A549 (cell line): ENCODE measurements around the gene DPAGT1. TPM values are rescaled to one million over a fixed set of nuclear protein-coding genes. Genes with fewer than 3 reads are reported as not detected.

ENCODE experiments used
- ATAC-seq, 2 experiments: fragments of 200-7000 bp in 1 of 2; fragments of >200 bp in 1 of 2; cut with Nextera tagmentation in 1 of 2; cut with Tn5 transposase in 1 of 2; 3 replicates each; pipeline versions ENCODE4 v1.8.0 to v1.9.1; 2018 to 2020; ENCODE audit warnings: mild to moderate bottlenecking in 1 of 2, moderate library complexity in 1 of 2
- CTCF ChIA-PET: fragments of 300-600 bp; sonication (Branson Sonifier 250); formaldehyde crosslinking; extraction: SDS; loops from one replicate; lab custom pipeline; 2021; ENCODE audit warnings: antibody characterized with exemption, inconsistent platforms; lab: Yijun Ruan, JAX
- POLR2A ChIA-PET: fragments of 350-600 bp; formaldehyde crosslinking; extraction: SDS; loops from one replicate; lab custom pipeline; 2021; ENCODE audit warnings: antibody characterized with exemption, inconsistent platforms; lab: Yijun Ruan, JAX
- DNase-seq, 2 experiments: peaks; one replicate each; pipeline versions ENCODE4 v3.0.0 to v3.0.0-alpha.2; 2011 to 2016; ENCODE audit warnings: low read depth in 1 of 2, low spot score in 1 of 2
- FAIRE-seq: peaks from 2 replicates; lab custom pipeline; 2011; peaks lifted over from hg19 to GRCh38; lab: Jason Lieb, UNC
- H3K27ac ChIP-seq, 2 experiments: fragments of >200 bp; sonication (Bioruptor Twin); formaldehyde crosslinking; 3 replicates each; pipeline ENCODE4 v1.5.1; 2016 to 2017
- H3K4me1 ChIP-seq: fragments of >200 bp; sonication (Bioruptor Twin); formaldehyde crosslinking; 3 replicates; pipeline ENCODE4 v1.6.1; 2016
- H3K4me2 ChIP-seq: fragments of >200 bp; sonication (Bioruptor Twin); formaldehyde crosslinking; 3 replicates; pipeline ENCODE4 v1.6.1; 2016
- H3K4me3 ChIP-seq: fragments of >200 bp; sonication (Bioruptor Twin); formaldehyde crosslinking; 3 replicates; pipeline ENCODE4 v1.5.1; 2016
- H3K9me3 ChIP-seq: fragments of >200 bp; sonication (Bioruptor Twin); formaldehyde crosslinking; 3 replicates; pipeline ENCODE4 v1.6.1; 2016
- CBX8 ChIP-seq: fragments of 200-600 bp; sonication (generic); IDR thresholded peaks from 2 replicates; pipeline ENCODE4 v1.6.1; 2016
- CEBPB ChIP-seq, 2 experiments: fragments of >200 bp in 1 of 2; sonication (Bioruptor Twin) in 1 of 2; formaldehyde crosslinking in 1 of 2; IDR thresholded peaks; 2 replicates each; pipeline ENCODE4 v1.6.1; 2012 to 2016
- CHD2 ChIP-seq: fragments of 150-350 bp; IDR thresholded peaks from 2 replicates; pipeline ENCODE4 v1.6.1; 2014; ENCODE audit warnings: low read length; ENCODE audit not compliant: partially characterized antibody
- CHD4 ChIP-seq: fragments of 200-600 bp; sonication (generic); IDR thresholded peaks from 2 replicates; pipeline ENCODE4 v1.6.1; 2016; ENCODE audit warnings: antibody characterized with exemption, mild to moderate bottlenecking, borderline replicate concordance
- ESRRA ChIP-seq: fragments of 150-350 bp; IDR thresholded peaks from 2 replicates; pipeline ENCODE4 v1.6.1; 2014; ENCODE audit warnings: mild to moderate bottlenecking, low read length, borderline replicate concordance
- FOSL2 ChIP-seq, 2 experiments: fragments of 450-650 bp in 1 of 2; fragments of >200 bp in 1 of 2; sonication (Bioruptor Twin) in 1 of 2; formaldehyde crosslinking; IDR thresholded peaks; 2 replicates each; pipeline versions ENCODE4 v1.5.0 to v1.6.1; 2016 to 2020; ENCODE audit warnings: mild to moderate bottlenecking in 1 of 2, moderate library complexity in 1 of 2
- HOXB5 ChIP-seq: fragments of 250-450 bp; sonication (Bioruptor Pico); IDR thresholded peaks from 2 replicates; pipeline ENCODE4 v1.5.0; 2020; ENCODE audit warnings: mild to moderate bottlenecking, moderate library complexity
- KDM1A ChIP-seq: fragments of 200-600 bp; sonication (generic); IDR thresholded peaks from 2 replicates; pipeline ENCODE4 v1.6.1; 2016; ENCODE audit warnings: low read depth, mild to moderate bottlenecking
- KDM5A ChIP-seq: fragments of 200-600 bp; sonication (generic); IDR thresholded peaks from 2 replicates; pipeline ENCODE4 v1.6.1; 2016; ENCODE audit warnings: antibody characterized with exemption, mild to moderate bottlenecking
- MAZ ChIP-seq: fragments of 150-350 bp; IDR thresholded peaks from 2 replicates; pipeline ENCODE4 v1.6.1; 2014; ENCODE audit warnings: antibody characterized with exemption, low read depth, low read length, borderline replicate concordance
- NPAS2 ChIP-seq: fragments of 250-450 bp; sonication (Bioruptor Pico); IDR thresholded peaks from 2 replicates; pipeline ENCODE4 v1.8.0; 2022; ENCODE audit warnings: mild to moderate bottlenecking, moderate library complexity, borderline replicate concordance
- NR3C1 ChIP-seq: fragments of >200 bp; sonication (Bioruptor Twin); formaldehyde crosslinking; IDR thresholded peaks from 3 replicates; pipeline ENCODE4 v1.6.1; 2017
- RAD21 ChIP-seq, 2 experiments: fragments of >200 bp in 1 of 2; sonication (Bioruptor Twin) in 1 of 2; formaldehyde crosslinking in 1 of 2; IDR thresholded peaks in 1 of 2; conservative IDR thresholded peaks in 1 of 2; 2 replicates in 1 of 2; 3 replicates in 1 of 2; pipeline ENCODE4 v1.6.1; 2012 to 2018; ENCODE audit warnings: inconsistent platforms in 1 of 2
- RCOR1 ChIP-seq: fragments of 150-350 bp; IDR thresholded peaks from 2 replicates; pipeline ENCODE4 v1.6.1; 2014; ENCODE audit warnings: antibody characterized with exemption, low read length, low read depth
- SMC3 ChIP-seq: fragments of >200 bp; sonication (Bioruptor Twin); formaldehyde crosslinking; IDR thresholded peaks from 3 replicates; pipeline ENCODE4 v1.6.1; 2018; ENCODE audit warnings: inconsistent platforms
- SREBF2 ChIP-seq: fragments of 450-650 bp; IDR thresholded peaks from 2 replicates; pipeline ENCODE4 v1.6.1; 2014; ENCODE audit warnings: mild to moderate bottlenecking, moderate library complexity
- TFCP2L1 ChIP-seq: fragments of 250-450 bp; sonication (Bioruptor Pico); IDR thresholded peaks from 2 replicates; pipeline ENCODE4 v1.5.0; 2021; ENCODE audit warnings: mild to moderate bottlenecking
- ZC3H11A ChIP-seq: fragments of 450-650 bp; IDR thresholded peaks from 2 replicates; pipeline ENCODE4 v1.6.1; 2014; ENCODE audit warnings: antibody characterized with exemption, mild to moderate bottlenecking
- WGBS: methylation state at CpG from one replicate; pipeline ENCODE4 v1.1.6; 2017; ENCODE audit errors: missing lambda C conversion rate; 5-methylcytosine and 5-hydroxymethylcytosine counted together
- polyA plus RNA-seq, 4 experiments: library from polyadenylated mRNA; depleted of rRNA in 3 of 4; stranded (reverse); fragments of >200 nt; fragmentation: RNase III in 1 of 4; extraction: RNeasy Plus Mini Kit Qiagen cat#74134 plus additional on column Dnase treatment in 1 of 4; gene quantifications; 2 replicates in 3 of 4; 3 replicates in 1 of 4; pipeline ENCODE4 v1.2.3, GENCODE V29; 2011 to 2017
- TF ChIP-seq, protein P1 (sequence below): fragments of >200 bp; sonication (Bioruptor Twin); formaldehyde crosslinking; IDR thresholded peaks from 3 replicates; pipeline ENCODE4 v1.5.1; 2016
- TF ChIP-seq, protein P2 (sequence below): IDR thresholded peaks from 2 replicates; pipeline ENCODE4 v1.6.1; 2012
- TF ChIP-seq, protein P3 (sequence below): fragments of >200 bp; sonication (Bioruptor Twin); formaldehyde crosslinking; IDR thresholded peaks from 3 replicates; pipeline ENCODE4 v1.6.1; 2016
- TF ChIP-seq, protein P4 (sequence below): fragments of >200 bp; sonication (Bioruptor Twin); formaldehyde crosslinking; IDR thresholded peaks from 2 replicates; pipeline ENCODE4 v1.6.1; 2016
- TF ChIP-seq, protein P5 (sequence below): fragments of 250-450 bp; sonication (Bioruptor Pico); IDR thresholded peaks from 2 replicates; pipeline ENCODE4 v1.5.0; 2020; ENCODE audit warnings: low read depth, mild to moderate bottlenecking, moderate library complexity
- TF ChIP-seq, protein P6 (sequence below): fragments of 150-350 bp; IDR thresholded peaks from 2 replicates; pipeline ENCODE4 v1.6.1; 2014; ENCODE audit warnings: low read depth, mild to moderate bottlenecking, low read length
- TF ChIP-seq, protein P7 (sequence below): fragments of 450-650 bp; IDR thresholded peaks from 2 replicates; pipeline ENCODE4 v1.6.1; 2014; ENCODE audit warnings: antibody characterized with exemption

Gene DPAGT1
- polyA plus RNA-seq, 2 of the 4 experiments (the other 2 are of a cell fraction), result 43.7 to 81.4 TPM

DNA sequence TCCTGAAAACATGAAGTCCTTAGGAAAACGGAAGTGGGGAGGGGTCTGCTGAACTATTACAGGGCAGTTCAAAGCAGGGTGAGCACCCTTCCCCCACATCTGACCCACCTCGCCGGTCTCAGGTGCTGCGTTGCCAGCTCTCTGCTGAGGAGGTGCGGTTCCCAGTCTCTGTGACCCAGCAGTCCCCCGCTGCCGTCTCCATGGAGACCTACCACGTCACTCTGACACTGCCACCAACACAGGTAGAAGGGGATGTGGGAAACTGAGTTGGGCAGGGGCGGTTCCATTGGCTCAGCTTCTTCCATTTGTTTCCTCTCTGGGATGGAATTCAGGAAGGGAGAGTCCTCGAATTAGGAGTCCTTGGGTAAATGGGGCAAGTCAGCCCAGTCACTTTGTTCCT lies 8.8 kb upstream of the DPAGT1 start:
- no peak overlapping the region for H3K4me2 ChIP-seq
- DNase-seq (no peak), FAIRE-seq (no peak), ATAC-seq (no peak)
- no peak overlapping the region for H3K4me3 ChIP-seq
- peaks cover 17% of the 10 kb centered on the region for H3K4me1 ChIP-seq
- no peaks in the 10 kb centered on the region for H3K9me3 ChIP-seq
- H3K27ac ChIP-seq, result no peak overlapping the region
- CTCF ChIA-PET, result interaction anchor here (2.1 to 2.9 kb wide), 3 partner anchors 11 to 58 kb away, joined by 8 to 9 read pairs (median 9); partner anchors contain the start of gene NLRX1
- POLR2A ChIA-PET, result no interaction called here
- TF ChIP-seq, protein P1, sequence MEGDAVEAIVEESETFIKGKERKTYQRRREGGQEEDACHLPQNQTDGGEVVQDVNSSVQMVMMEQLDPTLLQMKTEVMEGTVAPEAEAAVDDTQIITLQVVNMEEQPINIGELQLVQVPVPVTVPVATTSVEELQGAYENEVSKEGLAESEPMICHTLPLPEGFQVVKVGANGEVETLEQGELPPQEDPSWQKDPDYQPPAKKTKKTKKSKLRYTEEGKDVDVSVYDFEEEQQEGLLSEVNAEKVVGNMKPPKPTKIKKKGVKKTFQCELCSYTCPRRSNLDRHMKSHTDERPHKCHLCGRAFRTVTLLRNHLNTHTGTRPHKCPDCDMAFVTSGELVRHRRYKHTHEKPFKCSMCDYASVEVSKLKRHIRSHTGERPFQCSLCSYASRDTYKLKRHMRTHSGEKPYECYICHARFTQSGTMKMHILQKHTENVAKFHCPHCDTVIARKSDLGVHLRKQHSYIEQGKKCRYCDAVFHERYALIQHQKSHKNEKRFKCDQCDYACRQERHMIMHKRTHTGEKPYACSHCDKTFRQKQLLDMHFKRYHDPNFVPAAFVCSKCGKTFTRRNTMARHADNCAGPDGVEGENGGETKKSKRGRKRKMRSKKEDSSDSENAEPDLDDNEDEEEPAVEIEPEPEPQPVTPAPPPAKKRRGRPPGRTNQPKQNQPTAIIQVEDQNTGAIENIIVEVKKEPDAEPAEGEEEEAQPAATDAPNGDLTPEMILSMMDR, result no peak
- TF ChIP-seq MAZ (no peak), SREBF2 (no peak), RCOR1 (no peak), CBX8 (no peak), KDM5A (no peak), CHD4 (no peak), RAD21 (conservative IDR thresholded peaks at IDR 0.05 in 1 of 2, IDR thresholded peaks at IDR 0.05 in 1 of 2) (no peak), KDM1A (no peak), HOXB5 (CRISPR knock-in tag) (no peak), ZC3H11A (no peak), TFCP2L1 (CRISPR knock-in tag) (no peak)
- TF ChIP-seq, protein P2, sequence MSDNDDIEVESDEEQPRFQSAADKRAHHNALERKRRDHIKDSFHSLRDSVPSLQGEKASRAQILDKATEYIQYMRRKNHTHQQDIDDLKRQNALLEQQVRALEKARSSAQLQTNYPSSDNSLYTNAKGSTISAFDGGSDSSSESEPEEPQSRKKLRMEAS, result no peak
- TF ChIP-seq, protein P3, sequence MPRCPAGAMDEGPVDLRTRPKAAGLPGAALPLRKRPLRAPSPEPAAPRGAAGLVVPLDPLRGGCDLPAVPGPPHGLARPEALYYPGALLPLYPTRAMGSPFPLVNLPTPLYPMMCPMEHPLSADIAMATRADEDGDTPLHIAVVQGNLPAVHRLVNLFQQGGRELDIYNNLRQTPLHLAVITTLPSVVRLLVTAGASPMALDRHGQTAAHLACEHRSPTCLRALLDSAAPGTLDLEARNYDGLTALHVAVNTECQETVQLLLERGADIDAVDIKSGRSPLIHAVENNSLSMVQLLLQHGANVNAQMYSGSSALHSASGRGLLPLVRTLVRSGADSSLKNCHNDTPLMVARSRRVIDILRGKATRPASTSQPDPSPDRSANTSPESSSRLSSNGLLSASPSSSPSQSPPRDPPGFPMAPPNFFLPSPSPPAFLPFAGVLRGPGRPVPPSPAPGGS, result no peak
- TF ChIP-seq, protein P4, sequence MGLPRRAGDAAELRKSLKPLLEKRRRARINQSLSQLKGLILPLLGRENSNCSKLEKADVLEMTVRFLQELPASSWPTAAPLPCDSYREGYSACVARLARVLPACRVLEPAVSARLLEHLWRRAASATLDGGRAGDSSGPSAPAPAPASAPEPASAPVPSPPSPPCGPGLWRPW, result no peak
- 80% methylated on average over 8 of the region's 10 CpGs for WGBS

DNA sequence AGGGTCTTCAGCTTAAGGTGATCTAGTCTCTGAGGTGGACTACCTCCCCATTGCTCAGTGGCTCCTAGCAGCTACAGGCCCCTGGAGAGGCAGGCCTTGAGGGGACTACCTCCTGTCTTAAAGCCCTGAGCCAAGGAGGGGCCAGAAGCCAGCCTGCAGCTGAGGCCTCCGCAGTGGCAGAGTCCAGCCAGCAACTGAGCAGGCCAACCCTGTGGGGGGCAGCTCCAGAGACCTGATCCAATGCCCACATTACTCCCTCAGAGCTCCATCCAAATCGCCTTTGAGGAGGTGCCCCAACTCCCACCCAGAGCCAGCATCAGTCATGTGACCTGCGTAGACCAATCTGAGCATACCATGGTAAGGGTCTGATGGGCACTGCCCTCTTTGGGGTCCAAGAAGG lies 8.2 kb upstream of the DPAGT1 start:
- H3K4me1 ChIP-seq, result peaks cover 17% of the 10 kb centered on the region
- H3K27ac ChIP-seq, result no peak overlapping the region
- TF ChIP-seq NPAS2 (CRISPR knock-in tag) (no peak), TFCP2L1 (CRISPR knock-in tag) (no peak), SREBF2 (no peak), NR3C1 (no peak), SMC3 (no peak), CEBPB (IDR thresholded peaks at IDR 0.05) (no peak), HOXB5 (CRISPR knock-in tag) (no peak), ESRRA (no peak), CHD2 (no peak), FOSL2 (IDR thresholded peaks at IDR 0.05) (no peak), FOSL2 (CRISPR knock-in tag; IDR thresholded peaks at IDR 0.05) (no peak)
- TF ChIP-seq, protein P5, sequence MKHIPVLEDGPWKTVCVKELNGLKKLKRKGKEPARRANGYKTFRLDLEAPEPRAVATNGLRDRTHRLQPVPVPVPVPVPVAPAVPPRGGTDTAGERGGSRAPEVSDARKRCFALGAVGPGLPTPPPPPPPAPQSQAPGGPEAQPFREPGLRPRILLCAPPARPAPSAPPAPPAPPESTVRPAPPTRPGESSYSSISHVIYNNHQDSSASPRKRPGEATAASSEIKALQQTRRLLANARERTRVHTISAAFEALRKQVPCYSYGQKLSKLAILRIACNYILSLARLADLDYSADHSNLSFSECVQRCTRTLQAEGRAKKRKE, result no peak
- TF ChIP-seq, protein P6, sequence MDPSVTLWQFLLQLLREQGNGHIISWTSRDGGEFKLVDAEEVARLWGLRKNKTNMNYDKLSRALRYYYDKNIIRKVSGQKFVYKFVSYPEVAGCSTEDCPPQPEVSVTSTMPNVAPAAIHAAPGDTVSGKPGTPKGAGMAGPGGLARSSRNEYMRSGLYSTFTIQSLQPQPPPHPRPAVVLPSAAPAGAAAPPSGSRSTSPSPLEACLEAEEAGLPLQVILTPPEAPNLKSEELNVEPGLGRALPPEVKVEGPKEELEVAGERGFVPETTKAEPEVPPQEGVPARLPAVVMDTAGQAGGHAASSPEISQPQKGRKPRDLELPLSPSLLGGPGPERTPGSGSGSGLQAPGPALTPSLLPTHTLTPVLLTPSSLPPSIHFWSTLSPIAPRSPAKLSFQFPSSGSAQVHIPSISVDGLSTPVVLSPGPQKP, result no peak
- TF ChIP-seq, protein P7, sequence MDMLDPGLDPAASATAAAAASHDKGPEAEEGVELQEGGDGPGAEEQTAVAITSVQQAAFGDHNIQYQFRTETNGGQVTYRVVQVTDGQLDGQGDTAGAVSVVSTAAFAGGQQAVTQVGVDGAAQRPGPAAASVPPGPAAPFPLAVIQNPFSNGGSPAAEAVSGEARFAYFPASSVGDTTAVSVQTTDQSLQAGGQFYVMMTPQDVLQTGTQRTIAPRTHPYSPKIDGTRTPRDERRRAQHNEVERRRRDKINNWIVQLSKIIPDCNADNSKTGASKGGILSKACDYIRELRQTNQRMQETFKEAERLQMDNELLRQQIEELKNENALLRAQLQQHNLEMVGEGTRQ, result no peak
- no peaks in the 10 kb centered on the region for H3K9me3 ChIP-seq
- ChIA-PET CTCF (interaction anchor here (0.6 to 2.9 kb wide), 5 partner anchors 25 to 214 kb away, joined by 3 to 9 read pairs (median 6); partner anchors contain the start of gene NLRX1), POLR2A (interaction anchor here (1.0 to 1.2 kb wide), 3 partner anchors 11 to 59 kb away, joined by 4 to 5 read pairs (median 5); partner anchors contain the start of genes HINFP and NLRX1)
- FAIRE-seq, result no peak
- 86% methylated on average over 2 of the region's 3 CpGs for WGBS
- DNase-seq, result no peak
- no peak for ATAC-seq
- no peak overlapping the region for H3K4me2 ChIP-seq
- H3K4me3 ChIP-seq, result no peak overlapping the region
